HG03025 (cell line): ENCODE results near the gene STAT5B.
"Not testable (repeated sequence)": the region's sequence is repeated elsewhere in the genome, so short reads cannot be mapped to it uniquely, and the experiment has no call there.

Experiments
- ATAC-seq: cut with Tn5 transposase; IDR thresholded peaks from one replicate; pipeline ENCODE4 v1.9.1; 2021; ENCODE audit warnings: mild to moderate bottlenecking, moderate library complexity; ENCODE audit not compliant: unreplicated experiment, low FRiP score

Gene STAT5B

GRCh38 chr17:42200706-42201457 lies 75.3 kb downstream of the STAT5B start:
- ATAC-seq = no peak

- ATAC-seq = no peak
Measured at GRCh38 chr17:42199416-42200011, 76.7 kb downstream of the STAT5B start.

GRCh38 chr17:42198897-42199296 lies 77.3 kb downstream of the STAT5B start:
- ATAC-seq = no peak

- ATAC-seq = no peak
Measured at GRCh38 chr17:42197564-42198156, 78.5 kb downstream of the STAT5B start.

DNA sequence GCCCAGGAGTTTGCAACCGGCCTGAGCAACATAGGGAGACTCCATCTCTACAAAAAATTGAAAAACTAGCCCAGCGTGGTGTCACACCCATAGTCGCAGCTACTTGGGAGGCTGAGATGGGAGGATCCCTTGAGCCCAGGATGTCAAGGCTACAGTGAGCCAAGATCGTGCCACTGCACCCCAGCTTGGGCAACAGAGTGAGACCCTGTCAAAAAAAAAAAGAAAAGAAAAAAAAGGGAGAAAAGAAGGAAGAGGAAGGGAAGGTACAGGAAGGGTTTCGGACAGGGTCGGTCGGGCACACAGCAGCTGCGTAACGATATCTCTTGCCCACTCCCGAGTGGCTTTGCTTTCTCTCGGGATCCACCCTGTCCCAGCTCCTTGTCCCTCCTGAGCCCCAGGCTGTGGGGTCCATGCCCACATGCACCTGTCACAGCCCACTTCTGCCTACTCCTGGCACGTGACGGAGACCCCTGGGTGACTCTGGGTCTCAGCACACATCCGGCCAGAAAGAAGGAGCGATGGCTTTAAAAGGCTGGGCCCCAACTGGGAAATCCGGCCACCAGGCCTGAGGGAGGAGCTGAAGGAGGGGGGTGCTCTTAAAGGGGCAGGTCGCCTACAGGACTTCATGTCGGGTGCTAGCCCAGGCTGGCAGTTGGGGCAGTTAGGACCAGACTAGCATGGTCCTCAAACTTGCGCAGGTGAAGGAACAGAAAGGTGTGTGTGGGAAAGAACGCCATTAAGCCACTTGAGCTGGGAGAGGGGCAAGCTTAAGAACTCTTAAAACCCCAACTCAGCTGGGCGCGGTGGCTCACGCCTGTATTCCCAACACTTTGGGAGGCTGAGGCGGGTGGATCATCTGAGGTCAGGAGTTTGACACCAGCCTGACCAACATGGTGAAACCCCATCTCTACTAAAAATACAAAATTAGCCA lies 82.0 kb downstream of the STAT5B start, which contains the start of gene GHDC:
GHDC (minus strand) TSS at position 526 of the 931 bp plus-strand sequence. CDS start 913 bp downstream, outside the sequence.
- ATAC-seq = peak; percentile 80

DNA sequence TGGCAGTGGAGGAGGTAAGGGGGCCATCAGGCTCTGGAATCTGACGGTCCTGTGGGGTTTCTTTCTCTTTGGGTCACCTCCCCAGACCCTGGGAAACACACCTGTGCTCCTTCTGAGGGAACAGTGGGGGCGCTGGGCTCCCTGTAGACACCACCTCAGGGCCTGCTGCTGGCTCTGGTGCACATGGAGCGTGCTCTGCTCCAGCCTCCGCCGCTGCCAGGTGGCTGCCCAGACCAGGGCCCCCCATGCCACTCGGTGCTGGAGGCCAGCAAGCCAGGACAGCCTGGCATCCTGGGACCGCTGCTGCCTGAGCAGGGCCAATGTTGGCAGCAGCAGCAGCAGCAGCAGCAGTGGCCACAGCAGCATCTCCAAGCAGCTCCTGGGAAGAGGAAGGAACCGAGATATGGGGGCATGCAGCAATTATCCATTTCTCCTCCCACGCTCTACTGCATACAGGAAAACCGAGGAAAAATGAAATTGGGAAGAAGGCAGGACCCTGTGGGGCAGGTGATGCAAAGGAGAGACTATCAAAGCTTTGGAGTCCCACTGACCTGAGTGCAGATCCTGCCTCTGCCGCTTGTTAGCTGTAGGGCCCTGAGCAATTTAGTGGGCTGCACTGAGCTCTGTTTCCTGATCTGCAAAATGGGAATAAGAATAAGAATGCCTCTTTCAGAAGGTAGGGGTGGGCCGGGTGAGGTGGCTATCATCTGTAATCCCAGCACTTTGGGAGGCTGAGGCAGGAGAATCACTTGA lies 82.8 kb downstream of the STAT5B start:
- no peak for ATAC-seq

- no peak for ATAC-seq
Measured at GRCh38 chr17:42192189-42193126, 83.7 kb downstream of the STAT5B start.

DNA sequence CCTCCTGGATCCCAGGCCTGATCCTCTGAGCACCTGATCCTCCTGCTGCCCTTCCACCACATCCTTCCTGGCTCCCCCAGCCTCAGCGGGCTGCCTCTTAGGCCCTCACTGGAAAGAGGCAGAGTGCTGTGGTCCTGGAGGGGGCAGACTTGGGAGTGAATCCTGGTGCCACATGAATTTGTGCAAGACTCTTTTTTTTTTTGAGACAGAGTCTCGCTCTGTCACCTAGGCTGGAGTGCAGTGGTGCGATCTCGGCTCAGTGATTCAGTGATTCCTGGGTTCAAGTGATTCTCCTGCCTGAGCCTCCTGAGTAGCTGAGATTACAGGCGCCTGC lies 84.9 kb downstream of the STAT5B start:
- ATAC-seq = no peak

DNA sequence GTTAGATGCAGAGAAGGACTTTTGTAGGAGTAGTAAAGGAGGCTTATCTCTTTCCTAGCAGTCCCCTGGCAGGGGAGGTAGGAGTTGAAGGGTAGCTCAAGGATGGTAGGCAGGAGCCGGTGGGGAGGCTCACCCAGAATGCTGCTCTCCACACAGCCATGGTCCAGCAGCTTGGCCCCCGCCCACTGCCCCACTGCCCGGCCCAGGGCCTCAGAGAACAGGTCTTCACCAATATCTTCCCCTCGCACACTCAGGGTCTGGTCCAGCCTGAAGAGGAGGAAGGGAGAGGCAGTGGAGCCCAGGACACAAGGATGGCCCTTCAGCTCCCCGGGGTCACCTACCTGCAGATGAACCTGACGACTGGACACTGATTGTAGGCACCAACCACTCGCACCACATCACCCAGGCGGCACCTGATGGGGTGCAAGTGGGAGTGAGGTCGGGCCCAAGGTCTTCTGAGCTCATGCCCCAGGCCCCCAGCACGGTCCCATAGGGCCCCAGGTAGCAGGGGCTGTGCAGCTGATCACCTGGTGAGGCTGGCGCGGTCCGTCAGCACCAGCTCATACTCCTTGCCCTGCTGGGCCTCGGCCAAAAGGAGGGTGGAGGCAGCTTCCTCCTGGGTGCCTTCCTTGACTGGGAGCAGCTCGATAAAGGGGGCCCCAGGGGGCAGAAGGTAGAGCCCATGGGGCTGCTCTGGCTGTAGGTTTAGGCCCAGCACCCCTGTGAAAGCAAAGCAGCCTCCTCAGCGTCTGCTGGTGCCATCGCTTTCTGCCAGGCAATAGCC lies 85.5 kb downstream of the STAT5B start:
- no peak for ATAC-seq

DNA sequence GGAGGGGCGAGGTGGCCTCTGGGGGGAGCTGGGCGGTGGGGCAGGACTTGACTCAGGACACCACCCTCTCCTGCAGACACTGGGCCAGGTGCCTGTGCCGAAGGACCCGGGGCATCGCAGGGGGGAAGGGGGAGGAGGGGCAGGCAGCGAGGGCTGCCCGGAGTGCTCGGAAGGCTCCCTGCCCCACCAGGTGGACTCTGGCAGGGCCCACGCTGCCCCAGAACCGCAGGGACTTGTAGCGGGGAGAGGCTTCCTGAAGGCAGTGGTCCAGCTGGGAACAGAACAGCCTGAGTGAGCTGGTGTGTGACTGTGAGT lies 86.6 kb downstream of the STAT5B start:
- no peak for ATAC-seq

- no peak for ATAC-seq
Measured at GRCh38 chr17:42188749-42189650, 87.2 kb downstream of the STAT5B start.

- no peak for ATAC-seq
Measured at GRCh38 chr17:42187833-42188232, 88.4 kb downstream of the STAT5B start.

DNA sequence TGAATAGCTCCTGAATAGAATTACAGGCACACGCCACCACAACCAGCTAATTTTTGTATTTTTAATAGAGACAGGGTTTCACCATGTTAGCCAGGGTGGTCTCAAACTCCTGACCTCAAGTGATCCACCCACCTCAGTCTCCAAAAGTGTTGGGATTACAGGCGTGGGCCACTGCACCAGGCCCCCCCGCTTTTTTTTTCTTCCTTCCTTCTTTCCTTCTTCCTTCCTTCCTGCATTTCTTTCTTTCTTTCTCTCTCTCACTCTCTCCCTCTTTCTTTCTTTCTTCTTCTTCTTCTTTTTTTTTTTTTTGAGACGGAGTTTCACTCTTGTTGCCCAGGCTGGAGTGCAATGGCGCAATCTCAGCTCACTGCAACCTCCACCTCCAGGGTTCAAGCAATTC lies 90.0 kb downstream of the STAT5B start:
- not testable (repeated sequence) for ATAC-seq

GRCh38 chr17:42185621-42185930 lies 90.6 kb downstream of the STAT5B start:
- ATAC-seq = no peak

DNA sequence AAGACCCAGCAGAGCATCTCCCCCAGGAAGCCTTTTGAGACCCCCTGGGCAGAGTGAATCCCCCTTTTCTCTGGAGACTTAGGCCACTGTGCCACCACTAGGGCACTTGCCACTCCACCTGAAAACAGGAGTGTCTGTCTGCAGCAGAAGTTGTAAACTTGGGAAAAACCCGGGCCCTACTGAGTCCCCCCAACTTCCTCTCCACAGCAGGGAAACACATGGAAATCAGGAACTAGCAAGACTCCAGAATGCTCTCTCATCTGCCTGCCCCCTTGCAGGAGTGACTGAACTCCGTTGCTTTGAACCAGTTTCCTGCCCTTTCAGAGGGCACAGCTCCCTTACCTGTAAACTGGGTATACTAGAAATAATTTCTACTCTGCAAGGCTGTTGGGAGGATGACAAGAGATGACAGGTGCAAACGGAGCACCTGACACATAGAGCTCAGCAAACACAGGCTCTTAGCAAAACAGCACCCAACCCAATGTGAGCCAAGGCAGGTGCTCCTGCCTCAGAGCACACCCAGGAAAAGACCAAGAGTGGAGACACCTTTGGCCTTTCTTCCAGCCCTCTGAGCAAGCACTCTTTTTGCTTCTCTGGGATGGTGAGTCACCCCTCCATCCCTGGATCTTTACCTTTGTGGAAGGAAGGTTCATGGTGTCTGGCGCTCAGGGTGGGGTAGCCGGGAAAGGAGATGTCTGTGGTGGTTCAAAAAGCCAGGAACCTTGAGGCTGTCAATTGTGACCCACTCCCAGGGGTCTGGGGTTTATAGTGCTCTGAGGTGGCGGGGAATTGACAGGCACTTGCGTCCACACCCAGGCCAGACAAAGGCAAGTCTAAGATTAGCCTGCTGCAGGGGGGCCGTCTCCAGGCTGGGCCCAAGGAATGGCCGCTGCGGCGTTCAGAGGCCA lies 91.2 kb downstream of the STAT5B start, which contains the start of gene HCRT:
HCRT (minus strand) TSS at position 740 of the 908 bp plus-strand sequence; CDS start at position 653, 87 bp downstream.
- no peak for ATAC-seq
